HepG2 (cell line): ENCODE data around the gene NDUFB7. TPM values are rescaled to one million over a fixed set of nuclear protein-coding genes. Genes with fewer than 3 reads are reported as not detected.

Experiments
- ATAC-seq: fragments of 200-7000 bp; cut with Tn5 transposase; 3 replicates; pipeline ENCODE4 v1.9.1; 2020; ENCODE audit warnings: mild to moderate bottlenecking, moderate library complexity
- BruUV-seq: library from RNA; stranded (reverse); fragments of 400-500 nt; replicated peaks from 2 replicates; lab custom pipeline; 2021; lab: Mats Ljungman, UMichigan
- CTCF ChIA-PET: fragments of 300-600 bp; formaldehyde crosslinking; extraction: SDS; loops from one replicate; lab custom pipeline; 2021; ENCODE audit warnings: low total read pairs, inconsistent platforms, low intra/inter-chr PET ratio; lab: Yijun Ruan, JAX
- POLR2A ChIA-PET: fragments of 350-600 bp; sonication (Branson Sonifier 250); formaldehyde crosslinking; loops from one replicate; lab custom pipeline; 2020; ENCODE audit warnings: antibody characterized with exemption, inconsistent platforms; lab: Yijun Ruan, JAX
- DNase-seq: peaks from one replicate; pipeline ENCODE4 v3.0.0-alpha.2; 2015; ENCODE audit warnings: low spot score
- FAIRE-seq: peaks from 3 replicates; lab custom pipeline; 2011; peaks lifted over from hg19 to GRCh38; lab: Jason Lieb, UNC
- H2AFZ ChIP-seq: one replicate; pipeline ENCODE4 v1.6.1; 2011; ENCODE audit warnings: low read length, inconsistent platforms
- H3K27ac ChIP-seq: fragments of 300-600 bp; 3 replicates; pipeline ENCODE4 v1.8.0; 2011; ENCODE audit warnings: mixed run types, mild to moderate bottlenecking, mixed read lengths, low read length, inconsistent platforms; ENCODE audit not compliant: insufficient read depth; ENCODE audit errors: extremely low read length
- H3K27me3 ChIP-seq, 2 experiments: fragments of 200-600 bp in 1 of 2; 2 replicates in 1 of 2; 3 replicates in 1 of 2; pipeline versions ENCODE4 v1.6.0 to v1.8.0; 2011; ENCODE audit warnings: low read length in 2 of 2, mild to moderate bottlenecking in 2 of 2, moderate library complexity in 2 of 2, inconsistent platforms in 1 of 2; ENCODE audit not compliant: insufficient read depth in 2 of 2, control insufficient read depth in 1 of 2
- H3K36me3 ChIP-seq, 2 experiments: fragments of 200-600 bp in 1 of 2; replicated peaks in 1 of 2; 2 replicates in 1 of 2; 3 replicates in 1 of 2; pipeline versions ENCODE4 v1.5.1 to v1.8.0; 2011; ENCODE audit warnings: low read length in 2 of 2, inconsistent platforms in 1 of 2; ENCODE audit not compliant: insufficient read depth in 2 of 2, control insufficient read depth in 1 of 2
- H3K4me1 ChIP-seq: 2 replicates; pipeline ENCODE4 v1.5.1; 2012; ENCODE audit warnings: low read length, inconsistent platforms; ENCODE audit not compliant: insufficient read depth
- H3K4me2 ChIP-seq: 2 replicates; pipeline ENCODE4 v1.6.0; 2011; ENCODE audit warnings: low read depth, low read length, inconsistent platforms
- H3K4me3 ChIP-seq, 3 experiments: fragments of 200-600 bp in 1 of 3; sonication (generic), shearing (Covaris generic) in 1 of 3; replicated peaks in 1 of 3; 2 replicates each; pipeline ENCODE4 v1.5.1; 2011 to 2016; ENCODE audit warnings: low read length in 3 of 3, inconsistent platforms in 2 of 3, low read depth in 2 of 3, mild to moderate bottlenecking in 2 of 3, control low read depth in 1 of 3, mixed read lengths in 1 of 3; ENCODE audit not compliant: insufficient read depth in 1 of 3
- H3K79me2 ChIP-seq: one replicate; pipeline ENCODE4 v1.6.1; 2011; ENCODE audit warnings: low read length, inconsistent platforms; ENCODE audit not compliant: insufficient read depth
- H3K9ac ChIP-seq: 2 replicates; pipeline ENCODE4 v1.6.0; 2011; ENCODE audit warnings: mild to moderate bottlenecking, low read depth, low read length, inconsistent platforms; ENCODE audit not compliant: insufficient read depth
- H3K9me3 ChIP-seq: 2 replicates; pipeline ENCODE4 v1.5.1; 2012; ENCODE audit warnings: mild to moderate bottlenecking, low read length
- H4K20me1 ChIP-seq: 2 replicates; pipeline ENCODE4 v1.6.0; 2011; ENCODE audit warnings: inconsistent platforms, mild to moderate bottlenecking, low read length, moderate library complexity; ENCODE audit not compliant: insufficient read depth
- CAMTA2 ChIP-seq: sonication (generic); formaldehyde crosslinking; IDR thresholded peaks from 2 replicates; pipeline ENCODE4 v1.4.0; 2020; ENCODE audit warnings: mild to moderate bottlenecking, missing genetic modification reagents, borderline replicate concordance
- CHD4 ChIP-seq: fragments of 200-600 bp; sonication (generic); IDR thresholded peaks from 2 replicates; pipeline ENCODE4 v1.7.0; 2017; ENCODE audit warnings: mild to moderate bottlenecking, low read length, borderline replicate concordance
- E2F1 ChIP-seq: sonication (generic); formaldehyde crosslinking; IDR thresholded peaks from 2 replicates; pipeline ENCODE4 v1.5.0; 2020; ENCODE audit warnings: missing genetic modification reagents
- FOXC1 ChIP-seq: sonication (generic); formaldehyde crosslinking; IDR thresholded peaks from 2 replicates; pipeline ENCODE4 v1.8.0; 2022; ENCODE audit warnings: mild to moderate bottlenecking, missing genetic modification reagents, borderline replicate concordance
- HNRNPL ChIP-seq: fragments of 200-400 bp; formaldehyde crosslinking; IDR thresholded peaks from 2 replicates; pipeline ENCODE4 v1.6.1; 2017; ENCODE audit warnings: mild to moderate bottlenecking, low read depth, low read length
- KDM6A ChIP-seq: IDR thresholded peaks from 2 replicates; pipeline ENCODE4 v1.6.1; 2016; ENCODE audit warnings: low read depth
- KLF6 ChIP-seq: IDR thresholded peaks from 2 replicates; pipeline ENCODE4 v1.8.0; 2016; ENCODE audit warnings: missing biosample characterization, missing genetic modification reagents
- MXD4 ChIP-seq: IDR thresholded peaks from 2 replicates; pipeline ENCODE4 v1.6.1; 2016; ENCODE audit warnings: mild to moderate bottlenecking, missing biosample characterization, missing genetic modification reagents
- SIX1 ChIP-seq: sonication (generic); formaldehyde crosslinking; IDR thresholded peaks from 2 replicates; pipeline ENCODE4 v1.4.0; 2020; ENCODE audit warnings: missing genetic modification reagents, borderline replicate concordance
- TOPORS ChIP-seq: sonication (generic); formaldehyde crosslinking; IDR thresholded peaks from 2 replicates; pipeline ENCODE4 v1.8.0; 2023; ENCODE audit warnings: mild to moderate bottlenecking, missing genetic modification reagents
- ZKSCAN1 ChIP-seq: fragments of 150-350 bp; IDR thresholded peaks from 2 replicates; pipeline ENCODE4 v1.6.1; 2014; ENCODE audit warnings: low read length
- ZMYM3 ChIP-seq: sonication (generic); formaldehyde crosslinking; IDR thresholded peaks from 2 replicates; pipeline ENCODE4 v1.5.1; 2020; ENCODE audit warnings: mild to moderate bottlenecking, missing genetic modification reagents
- ZNF180 ChIP-seq: sonication (generic); formaldehyde crosslinking; IDR thresholded peaks from 2 replicates; pipeline ENCODE4 v1.4.0; 2020; ENCODE audit warnings: low read depth, missing genetic modification reagents, borderline replicate concordance
- ZNF530 ChIP-seq: sonication (generic); formaldehyde crosslinking; IDR thresholded peaks from 2 replicates; pipeline ENCODE4 v1.5.0; 2020; ENCODE audit warnings: low read depth, mild to moderate bottlenecking, missing genetic modification reagents
- ZNF550 ChIP-seq: sonication (generic); formaldehyde crosslinking; IDR thresholded peaks from 2 replicates; pipeline ENCODE4 v1.4.0; 2020; ENCODE audit warnings: mild to moderate bottlenecking, missing genetic modification reagents, borderline replicate concordance
- ZNF563 ChIP-seq: sonication (generic); formaldehyde crosslinking; IDR thresholded peaks from 2 replicates; pipeline ENCODE4 v1.8.0; 2022; ENCODE audit warnings: mild to moderate bottlenecking, moderate library complexity, missing genetic modification reagents
- ZNF629 ChIP-seq: sonication (generic); formaldehyde crosslinking; conservative IDR thresholded peaks from 2 replicates; pipeline ENCODE4 v1.5.0; 2020; ENCODE audit warnings: missing genetic modification reagents
- ZNF652 ChIP-seq: IDR thresholded peaks from 2 replicates; pipeline ENCODE4 v1.6.1; 2016; ENCODE audit warnings: low read depth, borderline replicate concordance
- WGBS: methylation state at CpG from one replicate; pipeline ENCODE4 v1.1.6; 2017; ENCODE audit warnings: low lambda C conversion rate; 5-methylcytosine and 5-hydroxymethylcytosine counted together
- in situ Hi-C: cut with HindIII; loops from 2 replicates; pipeline ENCODE4 v1.10.0; 2017; ENCODE audit warnings: low pct_unique_long_range_greater_than_20kb; ENCODE audit not compliant: extremely low pct_ligation_motif_present
- intact Hi-C: fragments of 100-400 bp; cut with micrococcal nuclease; formaldehyde crosslinking; loops from one replicate; pipeline ENCODE4 v1.10.0; 2022; ENCODE audit not compliant: unreplicated experiment
- polyA plus RNA-seq, 8 experiments: library from polyadenylated mRNA; depleted of rRNA in 3 of 8; stranded (reverse) in 7 of 8; unstranded in 1 of 8; fragments of >200 nt; fragmentation: Illumina TruSeq in 4 of 8; extraction: Trizol in 4 of 8; gene quantifications; 2 replicates each; pipeline versions ENCODE4 v1.2.1 to v1.2.3, GENCODE V29; 2011 to 2016; ENCODE audit warnings: low read depth in 4 of 8, missing spikeins in 1 of 8, mixed read lengths in 1 of 8; ENCODE audit not compliant: insufficient read depth in 1 of 8
- total RNA-seq, 5 experiments: library from RNA; depleted of rRNA; stranded (reverse); fragments of >200 nt; fragmentation: Illumina TruSeq; extraction: Trizol; gene quantifications; 2 replicates each; pipeline ENCODE4 v1.2.3, GENCODE V29; 2016; ENCODE audit warnings: low read depth in 1 of 5
- TF ChIP-seq, protein P1 (sequence below): sonication (generic); formaldehyde crosslinking; IDR thresholded peaks from 2 replicates; pipeline ENCODE4 v1.9.0; 2022; ENCODE audit warnings: low read depth, missing genetic modification reagents
- TF ChIP-seq, protein P2 (sequence below): sonication (generic); formaldehyde crosslinking; IDR thresholded peaks from 2 replicates; pipeline ENCODE4 v1.5.1; 2020; ENCODE audit warnings: missing genetic modification reagents, mild to moderate bottlenecking, borderline replicate concordance

The NDUFB7 gene
- total and polyA plus RNA-seq, 2 of the 13 experiments (the other 11 are each of a cell fraction or from before 2014, with no cell fraction given) = 156 to 198 TPM

DNA sequence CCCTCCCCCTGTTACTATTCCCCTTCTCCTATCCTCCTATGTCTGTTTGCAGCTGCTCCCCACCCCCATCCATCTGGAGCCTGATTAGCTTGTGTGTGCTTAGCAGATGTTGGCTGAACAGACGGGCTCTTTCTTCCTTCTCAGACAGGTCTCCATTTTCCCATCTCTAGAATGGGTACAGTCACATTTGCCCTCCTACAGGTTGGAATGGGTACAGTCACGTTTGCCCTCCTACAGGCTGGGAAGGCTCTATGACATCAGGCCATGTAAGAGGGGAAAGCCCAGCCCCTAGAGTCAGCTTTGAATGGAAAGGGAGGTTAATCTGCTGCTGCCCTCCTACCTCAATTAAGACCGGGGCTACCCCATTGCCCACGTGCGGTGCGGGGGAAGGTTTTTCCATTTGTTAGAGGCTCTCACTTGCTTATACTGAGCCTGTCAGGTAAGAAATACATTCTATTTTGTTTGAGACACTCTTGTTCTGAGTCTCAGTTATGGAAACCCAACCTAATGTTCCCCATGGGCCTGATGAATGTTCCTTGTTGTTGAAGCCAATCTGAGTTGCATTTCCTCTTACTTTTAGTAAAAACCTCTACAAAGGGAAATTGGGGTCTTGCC is 8.9 kb upstream of the NDUFB7 start:
- no peaks in the 10 kb centered on the region for H3K79me2 ChIP-seq
- no peak overlapping the region for H3K27ac ChIP-seq
- H3K4me2 ChIP-seq = no peak overlapping the region
- H3K9me3 ChIP-seq = no peaks in the 10 kb centered on the region
- DNase-seq (no peak), ATAC-seq (no peak), FAIRE-seq (no peak)
- H3K4me3 ChIP-seq = no peak overlapping the region
- H3K27me3 ChIP-seq = no peaks in the 10 kb centered on the region
- no TSS peak for BruUV-seq
- H3K9ac ChIP-seq = no peak overlapping the region
- 33% methylated on average over 6 of the region's 6 CpGs for WGBS
- no peaks in the 10 kb centered on the region for H3K4me1 ChIP-seq
- ChIA-PET POLR2A (no interaction called here), CTCF (no interaction called here)
- no peak overlapping the region for H2AFZ ChIP-seq
- intact Hi-C loops (no loop called here), in situ Hi-C loops (no loop called here)
- no peaks in the 10 kb centered on the region for H4K20me1 ChIP-seq
- H3K36me3 ChIP-seq = no peaks in the 10 kb centered on the region
- no peak for TF ChIP-seq ZNF530 (CRISPR knock-in tag)
- TF ChIP-seq KDM6A (CRISPR knock-in tag) = no peak
- TF ChIP-seq TOPORS (CRISPR knock-in tag) = no peak
- TF ChIP-seq ZKSCAN1 = no peak
- TF ChIP-seq ZMYM3 = 0 out of 2 replicates have a peak, but pooled peaks have one; percentile 36
- no peak for TF ChIP-seq ZNF652
- no peak for TF ChIP-seq ZNF180 (CRISPR knock-in tag)
- no peak for TF ChIP-seq CAMTA2 (CRISPR knock-in tag)
- no peak for TF ChIP-seq MXD4
- no peak for TF ChIP-seq ZNF563
- no peak for TF ChIP-seq SIX1 (CRISPR knock-in tag)
- TF ChIP-seq, protein P1, sequence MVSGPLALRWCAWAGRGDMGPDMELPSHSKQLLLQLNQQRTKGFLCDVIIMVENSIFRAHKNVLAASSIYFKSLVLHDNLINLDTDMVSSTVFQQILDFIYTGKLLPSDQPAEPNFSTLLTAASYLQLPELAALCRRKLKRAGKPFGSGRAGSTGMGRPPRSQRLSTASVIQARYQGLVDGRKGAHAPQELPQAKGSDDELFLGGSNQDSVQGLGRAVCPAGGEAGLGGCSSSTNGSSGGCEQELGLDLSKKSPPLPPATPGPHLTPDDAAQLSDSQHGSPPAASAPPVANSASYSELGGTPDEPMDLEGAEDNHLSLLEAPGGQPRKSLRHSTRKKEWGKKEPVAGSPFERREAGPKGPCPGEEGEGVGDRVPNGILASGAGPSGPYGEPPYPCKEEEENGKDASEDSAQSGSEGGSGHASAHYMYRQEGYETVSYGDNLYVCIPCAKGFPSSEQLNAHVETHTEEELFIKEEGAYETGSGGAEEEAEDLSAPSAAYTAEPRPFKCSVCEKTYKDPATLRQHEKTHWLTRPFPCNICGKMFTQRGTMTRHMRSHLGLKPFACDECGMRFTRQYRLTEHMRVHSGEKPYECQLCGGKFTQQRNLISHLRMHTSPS = no peak
- no peak for TF ChIP-seq HNRNPL
- TF ChIP-seq FOXC1 = no peak
- no peak for TF ChIP-seq ZNF550 (CRISPR knock-in tag)
- TF ChIP-seq CHD4 = 0 out of 2 replicates have a peak, but pooled peaks have one; percentile 33
- TF ChIP-seq, protein P2, sequence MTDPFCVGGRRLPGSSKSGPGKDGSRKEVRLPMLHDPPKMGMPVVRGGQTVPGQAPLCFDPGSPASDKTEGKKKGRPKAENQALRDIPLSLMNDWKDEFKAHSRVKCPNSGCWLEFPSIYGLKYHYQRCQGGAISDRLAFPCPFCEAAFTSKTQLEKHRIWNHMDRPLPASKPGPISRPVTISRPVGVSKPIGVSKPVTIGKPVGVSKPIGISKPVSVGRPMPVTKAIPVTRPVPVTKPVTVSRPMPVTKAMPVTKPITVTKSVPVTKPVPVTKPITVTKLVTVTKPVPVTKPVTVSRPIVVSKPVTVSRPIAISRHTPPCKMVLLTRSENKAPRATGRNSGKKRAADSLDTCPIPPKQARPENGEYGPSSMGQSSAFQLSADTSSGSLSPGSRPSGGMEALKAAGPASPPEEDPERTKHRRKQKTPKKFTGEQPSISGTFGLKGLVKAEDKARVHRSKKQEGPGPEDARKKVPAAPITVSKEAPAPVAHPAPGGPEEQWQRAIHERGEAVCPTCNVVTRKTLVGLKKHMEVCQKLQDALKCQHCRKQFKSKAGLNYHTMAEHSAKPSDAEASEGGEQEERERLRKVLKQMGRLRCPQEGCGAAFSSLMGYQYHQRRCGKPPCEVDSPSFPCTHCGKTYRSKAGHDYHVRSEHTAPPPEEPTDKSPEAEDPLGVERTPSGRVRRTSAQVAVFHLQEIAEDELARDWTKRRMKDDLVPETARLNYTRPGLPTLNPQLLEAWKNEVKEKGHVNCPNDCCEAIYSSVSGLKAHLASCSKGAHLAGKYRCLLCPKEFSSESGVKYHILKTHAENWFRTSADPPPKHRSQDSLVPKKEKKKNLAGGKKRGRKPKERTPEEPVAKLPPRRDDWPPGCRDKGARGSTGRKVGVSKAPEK (CRISPR knock-in tag) = no peak
- peak; percentile 85 for TF ChIP-seq ZNF629 (CRISPR knock-in tag)
- no peak for TF ChIP-seq KLF6 (CRISPR knock-in tag)
- no peak for TF ChIP-seq E2F1 (CRISPR knock-in tag)
